Effector CD4-positive, alpha-beta T cell (primary cell): ENCODE results near the gene ZNF177. TPM values are rescaled to one million over a fixed set of nuclear protein-coding genes. Genes with fewer than 3 reads are reported as not detected.
"Not testable (repeated sequence)": the region's sequence is repeated elsewhere in the genome, so short reads cannot be mapped to it uniquely, and the experiment has no call there.

Experiments used
- DNase-seq: peaks from one replicate; pipeline ENCODE4 v3.0.0-alpha.2; 2020
- total RNA-seq: gene quantifications from one replicate; lab custom pipeline; 2026; lab: John Stamatoyannopoulos, UW

The ZNF177 gene
- not detected for total RNA-seq

- no peak for DNase-seq
These were observed at the start of gene ZNF177 for GRCh38 chr19:9362905-9363304. TSS of gene ZNF177 (plus strand) at chr19:9363013. CDS start at chr19:9378312, 15,299 bp downstream.

GRCh38 chr19:9313756-9314155 lies 49.1 kb upstream of the ZNF177 start:
- DNase-seq, result no peak

- no peak for DNase-seq
These were observed 41.5 kb upstream of the ZNF177 start for GRCh38 chr19:9321338-9321737.

GRCh38 chr19:9321756-9322155 lies 41.1 kb upstream of the ZNF177 start:
- not testable (repeated sequence) for DNase-seq

- not testable (repeated sequence) for DNase-seq
These were observed 40.6 kb upstream of the ZNF177 start for GRCh38 chr19:9322201-9322600.

- no peak for DNase-seq
These were observed 39.3 kb upstream of the ZNF177 start for GRCh38 chr19:9323557-9323918.

GRCh38 chr19:9323919-9324583 lies 38.8 kb upstream of the ZNF177 start, which contains the start of gene ZNF559:
TSS of gene ZNF559 (plus strand) at chr19:9324179. CDS start at chr19:9338550, 14,371 bp downstream.
- peak; percentile 93 for DNase-seq

GRCh38 chr19:9324584-9324962 lies 38.2 kb upstream of the ZNF177 start:
- no peak for DNase-seq

GRCh38 chr19:9329999-9330398 lies 32.8 kb upstream of the ZNF177 start:
- no peak for DNase-seq

GRCh38 chr19:9342610-9343304 lies 20.1 kb upstream of the ZNF177 start:
- DNase-seq, result no peak

- no peak for DNase-seq
These were observed 17.8 kb upstream of the ZNF177 start for GRCh38 chr19:9345005-9345404.

- no peak for DNase-seq
These were observed 14.6 kb upstream of the ZNF177 start for GRCh38 chr19:9348253-9348652.

GRCh38 chr19:9348671-9349070 lies 14.1 kb upstream of the ZNF177 start:
- no peak for DNase-seq

GRCh38 chr19:9352505-9352904 lies 10.3 kb upstream of the ZNF177 start:
- DNase-seq, result no peak

- DNase-seq, result no peak
These were observed 9.8 kb upstream of the ZNF177 start for GRCh38 chr19:9353011-9353410.

- no peak for DNase-seq
These were observed 8.2 kb upstream of the ZNF177 start for GRCh38 chr19:9354651-9355050.

- DNase-seq, result no peak
These were observed 8.2 kb downstream of the ZNF177 start for GRCh38 chr19:9370738-9371619.

GRCh38 chr19:9381361-9381785 lies 18.6 kb downstream of the ZNF177 start:
- DNase-seq, result no peak

GRCh38 chr19:9406798-9407352 lies 44.1 kb downstream of the ZNF177 start:
- DNase-seq, result no peak

- DNase-seq, result no peak
These were observed 45.0 kb downstream of the ZNF177 start for GRCh38 chr19:9407827-9408226.

GRCh38 chr19:9413240-9413954 lies 50.6 kb downstream of the ZNF177 start:
- no peak for DNase-seq

- DNase-seq, result no peak
These were observed 65.1 kb downstream of the ZNF177 start for GRCh38 chr19:9427941-9428340.
